ENCODE measurements around the gene ACCSL.

Gene ACCSL

DNA sequence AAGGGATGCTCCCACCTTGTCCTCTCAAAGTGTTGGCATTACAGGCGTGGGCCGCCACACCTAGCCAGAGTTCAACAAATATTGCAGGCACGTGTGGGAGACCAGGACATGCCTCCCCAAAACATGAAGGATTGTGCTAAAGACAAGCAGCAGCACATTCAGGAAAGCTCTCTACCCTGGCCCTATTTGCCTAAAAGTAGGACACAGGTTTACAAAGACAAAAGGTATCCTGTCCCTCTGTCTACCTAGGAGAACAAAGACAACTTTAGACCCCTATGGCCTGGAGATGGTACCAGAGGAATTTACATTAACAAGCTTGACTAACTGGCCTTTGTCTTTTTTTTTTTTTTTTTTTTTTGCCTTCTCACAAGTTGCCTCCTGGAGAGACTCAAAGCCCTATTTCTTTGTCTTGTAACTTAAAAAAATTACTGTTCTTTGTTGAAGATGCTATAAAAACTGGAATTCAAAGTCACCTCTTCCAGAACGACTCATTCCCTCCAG lies 17.4 kb downstream of the ACCSL start:
- no peak for DNase-seq

GRCh38 chr11:44065841-44066731 lies 18.3 kb downstream of the ACCSL start, which contains the start of gene ACCS:
ACCS (plus strand) TSS chr11:44066270; CDS start chr11:44067628, 1,358 bp downstream.
- peak; percentile 88 for DNase-seq

DNA sequence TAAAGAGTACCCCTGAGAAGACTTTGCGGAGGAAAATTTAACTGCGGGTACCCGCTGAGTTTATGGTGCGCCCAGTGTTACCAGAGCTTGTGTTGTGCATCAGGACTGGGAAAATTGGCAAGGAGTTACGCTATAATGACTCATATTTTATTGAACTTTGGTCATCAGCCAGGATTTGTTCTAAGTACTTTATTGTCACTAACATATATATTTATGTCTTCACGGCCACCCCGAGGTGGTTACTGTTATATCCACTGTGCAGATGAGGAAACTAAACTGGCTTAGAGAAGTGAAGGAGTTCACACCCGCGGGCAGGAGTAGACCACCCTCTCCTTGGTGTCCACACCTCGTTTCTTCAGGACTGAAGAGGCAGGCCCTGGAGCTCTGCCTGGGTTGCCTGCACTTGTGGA lies 19.0 kb downstream of the ACCSL start:
- no peak for DNase-seq

- no peak for DNase-seq
Measured at GRCh38 chr11:44067266-44067665, 19.5 kb downstream of the ACCSL start.

DNA sequence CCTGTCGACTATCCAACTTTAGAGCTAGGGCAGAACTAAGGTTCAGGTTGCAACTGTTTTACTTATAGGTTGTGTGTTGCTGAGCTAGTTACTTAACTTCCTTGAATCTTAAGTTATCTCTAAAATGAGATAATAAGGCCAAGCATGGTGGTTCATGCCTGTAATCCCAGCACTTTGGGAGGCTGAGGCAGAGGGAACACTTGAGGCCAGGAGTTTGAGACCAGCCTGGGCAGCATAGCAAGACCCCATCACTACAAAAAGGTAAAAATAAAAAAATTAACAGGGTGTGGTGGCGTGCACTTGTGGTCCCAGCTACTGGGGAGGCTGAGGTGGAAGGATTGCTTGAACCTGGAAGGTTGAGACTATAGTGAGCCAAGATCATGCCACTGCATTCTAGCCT lies 20.4 kb downstream of the ACCSL start:
- DNase-seq, result no peak

- DNase-seq, result no peak
Measured at GRCh38 chr11:44071157-44071556, 23.4 kb downstream of the ACCSL start.

- DNase-seq, result no peak
Measured at GRCh38 chr11:44072757-44073658, 25.2 kb downstream of the ACCSL start.

DNA sequence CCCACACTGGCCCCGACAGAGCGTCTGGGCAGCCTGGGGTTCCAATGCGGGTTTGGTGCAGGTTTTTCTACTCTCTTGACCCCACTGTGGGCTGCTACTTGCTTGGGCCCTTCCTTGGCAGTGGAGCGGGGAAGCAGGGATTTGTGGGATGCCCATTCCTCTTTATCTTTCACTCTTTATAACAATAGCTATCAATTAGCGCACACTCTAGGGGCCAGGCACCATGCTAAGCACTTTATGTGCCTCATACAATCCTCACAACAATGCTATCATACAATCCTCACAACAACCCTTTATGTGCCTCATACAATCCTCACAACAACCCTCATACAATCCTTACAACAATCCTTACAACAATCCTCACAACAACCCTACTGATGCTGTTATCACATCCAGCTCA lies 31.0 kb downstream of the ACCSL start:
- no peak for DNase-seq

DNA sequence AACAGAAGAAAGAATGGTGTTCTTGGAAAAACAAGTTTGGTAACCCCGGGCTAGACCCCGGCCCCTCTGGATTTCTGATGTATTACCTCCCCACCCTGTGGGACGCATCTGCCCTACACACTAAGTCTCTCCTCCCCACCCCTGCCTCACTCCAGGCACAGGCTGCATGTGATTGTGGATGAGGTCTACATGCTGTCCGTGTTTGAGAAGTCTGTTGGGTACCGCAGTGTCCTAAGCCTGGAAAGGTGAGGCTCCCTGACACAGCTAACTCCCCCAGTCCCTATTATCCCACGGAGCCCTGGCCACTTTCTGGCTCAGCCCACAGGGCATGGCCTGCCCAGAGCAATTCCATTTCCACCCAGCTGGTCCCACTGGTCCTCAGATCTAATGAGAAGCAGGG lies 31.6 kb downstream of the ACCSL start:
- DNase-seq, result no peak

GRCh38 chr11:44080951-44081350 lies 33.2 kb downstream of the ACCSL start:
- no peak for DNase-seq

DNA sequence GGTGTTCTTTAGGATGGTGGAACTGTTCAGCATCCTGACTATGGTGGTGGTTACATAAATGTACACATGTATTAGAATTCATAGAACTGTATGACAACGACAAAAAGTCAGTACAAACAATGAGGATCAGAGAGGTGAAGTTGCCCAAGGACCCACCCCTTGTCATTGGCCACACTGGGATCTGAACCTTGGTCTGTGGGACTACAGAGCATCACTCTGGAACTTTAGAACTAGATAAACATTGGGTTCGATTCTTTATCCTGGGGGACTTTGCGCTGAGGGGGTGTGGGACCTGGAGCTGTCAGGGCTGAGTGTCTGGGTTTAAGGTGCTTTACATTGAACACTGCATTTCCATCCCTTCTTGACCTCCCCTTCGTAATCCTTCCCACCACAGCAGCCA lies 34.9 kb downstream of the ACCSL start:
- no peak for DNase-seq

- DNase-seq, result no peak
Measured at GRCh38 chr11:44083433-44083832, 35.7 kb downstream of the ACCSL start.

GRCh38 chr11:44083906-44084305 lies 36.1 kb downstream of the ACCSL start:
- DNase-seq, result no peak

GRCh38 chr11:44085330-44085729 lies 37.5 kb downstream of the ACCSL start:
- DNase-seq, result no peak

DNA sequence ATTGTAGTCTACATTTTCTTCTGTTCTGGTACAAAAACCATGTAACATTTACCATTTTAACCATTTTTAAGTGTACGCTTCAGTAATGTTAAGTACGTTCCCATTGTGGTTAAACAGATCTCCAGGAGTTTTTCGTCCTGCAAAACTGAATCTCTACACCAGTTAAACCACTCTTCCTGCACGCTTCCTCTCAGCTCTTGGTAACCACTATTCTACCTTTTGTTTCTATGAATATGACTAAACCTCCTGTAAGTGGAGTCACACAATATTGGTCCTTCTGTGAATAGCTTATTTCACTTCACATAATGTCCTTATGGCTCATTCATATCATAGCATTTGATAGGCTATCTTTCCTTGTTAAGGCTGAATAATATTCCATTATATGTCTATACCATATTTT lies 40.6 kb downstream of the ACCSL start:
- no peak for DNase-seq

DNA sequence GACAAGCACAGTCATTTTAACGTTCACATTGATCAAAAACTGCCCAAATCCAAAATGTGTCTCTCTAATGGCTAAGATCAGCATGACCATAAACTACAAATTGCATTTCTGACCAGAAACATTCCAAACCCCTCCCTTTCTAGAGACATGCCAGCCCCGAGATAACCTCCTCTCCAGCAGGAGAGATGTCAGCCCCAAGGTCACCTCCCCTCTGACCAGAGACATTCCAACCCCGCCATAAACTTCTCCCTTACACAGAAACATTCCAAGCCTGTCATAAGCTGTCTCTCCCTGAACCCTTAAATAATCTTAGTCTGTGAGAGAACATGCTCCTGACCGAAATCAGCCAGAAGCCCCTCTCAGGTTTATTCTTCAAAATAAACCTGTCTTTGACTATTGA lies 41.1 kb downstream of the ACCSL start:
- DNase-seq, result no peak

DNA sequence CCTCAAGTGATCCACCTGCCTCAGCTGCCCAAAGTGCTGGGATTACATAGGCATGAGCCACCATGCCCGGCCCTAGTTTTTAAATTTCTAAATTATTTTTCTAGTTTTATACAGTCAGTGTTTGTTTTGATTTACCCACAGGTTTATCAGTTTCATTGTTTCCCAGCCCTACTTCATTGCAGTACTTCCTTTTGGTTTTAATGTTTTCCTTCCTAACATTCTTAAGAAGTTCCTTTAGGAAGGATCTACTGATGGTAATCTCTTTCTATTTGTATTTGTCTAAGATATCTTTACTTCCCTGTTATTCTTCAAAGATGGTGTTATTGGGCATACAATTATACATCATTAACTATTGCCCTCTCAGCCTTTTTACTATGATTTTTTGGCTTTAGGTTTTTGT lies 42.8 kb downstream of the ACCSL start:
- no peak for DNase-seq

DNA sequence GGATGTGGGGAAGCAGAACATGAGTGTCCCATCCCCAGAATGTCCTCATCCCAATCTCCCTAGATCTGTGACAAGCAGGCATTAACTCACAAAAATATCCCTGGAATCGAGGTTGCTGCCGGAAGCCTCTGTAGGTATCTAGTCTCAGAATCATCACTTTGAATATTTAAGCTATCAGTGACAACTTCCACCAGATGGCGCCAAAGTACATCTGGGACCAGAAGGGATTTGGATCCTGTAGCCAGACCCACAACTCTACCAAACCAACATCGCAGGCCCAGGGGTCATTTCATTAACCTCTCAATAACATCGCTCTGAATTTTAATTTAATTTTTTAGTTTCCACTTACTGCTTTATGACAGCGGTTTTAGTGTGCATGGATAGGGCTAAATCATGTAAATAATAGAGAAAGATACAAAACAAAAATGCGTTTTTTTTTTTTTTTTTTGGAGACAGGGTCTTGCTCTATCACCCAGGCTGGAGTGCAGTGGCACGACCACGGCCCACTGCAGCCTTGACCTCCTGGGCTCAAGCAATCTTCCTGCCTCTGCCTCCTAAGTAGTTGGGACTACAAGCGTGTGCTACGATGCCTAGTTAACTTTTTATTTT lies 46.6 kb downstream of the ACCSL start:
- peak; percentile 81 for DNase-seq

- DNase-seq, result peak; percentile 82
Measured at GRCh38 chr11:44095506-44096359, 48.0 kb downstream of the ACCSL start, which contains the start of gene EXT2. EXT2 (plus strand) TSS chr11:44095678; CDS start chr11:44107713, 12,035 bp downstream.

DNA sequence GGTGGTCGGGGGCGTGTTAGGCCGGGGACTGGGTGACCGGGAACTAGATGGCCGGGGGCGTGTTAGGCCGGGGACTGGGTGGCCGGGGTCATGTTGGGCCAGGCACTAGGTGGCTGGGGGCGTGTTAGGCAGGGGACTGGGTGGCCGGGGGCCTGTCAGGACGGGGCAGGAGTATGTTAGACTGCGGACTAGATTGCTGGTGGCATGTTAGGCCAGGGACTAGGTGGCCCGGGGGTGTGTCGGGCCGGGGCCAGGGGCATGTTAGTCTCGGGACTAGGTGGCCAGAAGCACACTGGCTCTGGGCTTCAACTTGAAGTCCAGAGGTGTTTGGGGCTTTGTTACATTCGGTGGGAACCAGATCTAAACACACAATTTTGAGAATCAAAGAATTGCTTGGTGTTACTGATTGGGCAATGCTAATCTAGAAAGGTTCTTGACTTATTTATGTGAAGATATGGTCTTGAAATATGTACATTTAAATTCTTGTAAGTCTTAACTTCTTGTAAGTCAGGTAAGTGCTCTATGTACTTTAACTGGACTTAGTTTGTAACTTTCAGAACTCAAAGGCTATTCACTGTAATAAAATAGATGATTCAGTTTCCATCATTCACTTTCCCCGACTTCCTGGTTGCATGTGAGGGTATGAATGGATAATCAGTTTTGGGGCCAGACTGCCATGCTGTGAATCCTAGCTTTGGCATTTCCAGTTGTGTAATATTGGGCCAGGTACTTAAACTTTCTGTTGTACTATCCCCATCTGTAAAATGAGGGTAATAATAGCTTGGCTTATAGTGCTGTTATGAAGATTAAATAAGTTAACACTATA lies 48.8 kb downstream of the ACCSL start:
- no peak for DNase-seq

GRCh38 chr11:44097821-44098220 lies 50.0 kb downstream of the ACCSL start:
- no peak for DNase-seq

Measured in effector CD4-positive, alpha-beta T cell (primary cell).